GM06990 (cell line): ENCODE data around the gene FAM89B.

ENCODE experiments used
- DNase-seq: peaks from one replicate; pipeline ENCODE4 v3.0.0-alpha.2; 2011; ENCODE audit not compliant: insufficient read length; ENCODE audit errors: extremely low read depth
- H3K27me3 ChIP-seq: replicated peaks from 2 replicates; pipeline ENCODE4 v1.6.0; 2011; ENCODE audit warnings: low read length; ENCODE audit not compliant: control insufficient read depth, insufficient read depth
- H3K36me3 ChIP-seq: 2 replicates; pipeline ENCODE4 v1.5.1; 2011; ENCODE audit warnings: low read length; ENCODE audit not compliant: control insufficient read depth, insufficient read depth
- H3K4me3 ChIP-seq: replicated peaks from 2 replicates; pipeline ENCODE4 v1.5.1; 2011; ENCODE audit warnings: low read depth, mild to moderate bottlenecking, control low read depth, low read length
- TF ChIP-seq, protein P1 (sequence below): IDR thresholded peaks from 2 replicates; pipeline ENCODE4 v1.5.1; 2011; ENCODE audit warnings: low read length, control low read depth, mild to moderate bottlenecking, inconsistent platforms; ENCODE audit not compliant: insufficient read depth, poor library complexity, severe bottlenecking

The FAM89B gene

DNA sequence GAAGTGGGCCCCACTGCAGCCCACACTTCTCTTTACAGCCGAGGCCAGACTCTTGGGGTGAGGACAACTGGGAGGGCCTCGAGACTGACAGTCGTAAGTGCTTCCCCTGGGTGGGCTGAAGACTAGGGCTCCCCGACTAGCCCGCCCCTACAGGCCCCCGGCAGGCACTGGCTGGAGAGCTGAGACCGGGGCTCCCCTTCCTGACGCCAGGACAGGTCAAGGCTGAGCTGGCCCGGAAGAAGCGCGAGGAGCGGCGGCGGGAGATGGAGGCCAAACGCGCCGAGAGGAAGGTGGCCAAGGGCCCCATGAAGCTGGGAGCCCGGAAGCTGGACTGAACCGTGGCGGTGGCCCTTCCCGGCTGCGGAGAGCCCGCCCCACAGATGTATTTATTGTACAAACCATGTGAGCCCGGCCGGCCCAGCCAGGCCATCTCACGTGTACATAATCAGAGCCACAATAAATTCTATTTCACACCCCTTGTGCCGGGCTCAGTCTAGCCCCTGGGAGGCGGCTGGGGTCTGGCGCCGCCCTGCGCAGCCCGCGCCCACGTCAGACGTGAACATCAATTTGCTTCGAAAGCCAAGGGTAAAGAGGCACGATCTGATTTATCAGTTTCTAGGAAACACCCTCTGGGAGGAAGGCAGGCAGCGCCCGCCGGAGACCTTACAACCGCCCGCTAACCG, 34.0 kb upstream of the FAM89B start:
- no peak for DNase-seq
- Histone ChIP-seq H3K36me3 (peaks cover 28% of the 10 kb centered on the region), H3K27me3 (no peaks in the 10 kb centered on the region), H3K4me3 (no peak overlapping the region)
- TF ChIP-seq, protein P1, sequence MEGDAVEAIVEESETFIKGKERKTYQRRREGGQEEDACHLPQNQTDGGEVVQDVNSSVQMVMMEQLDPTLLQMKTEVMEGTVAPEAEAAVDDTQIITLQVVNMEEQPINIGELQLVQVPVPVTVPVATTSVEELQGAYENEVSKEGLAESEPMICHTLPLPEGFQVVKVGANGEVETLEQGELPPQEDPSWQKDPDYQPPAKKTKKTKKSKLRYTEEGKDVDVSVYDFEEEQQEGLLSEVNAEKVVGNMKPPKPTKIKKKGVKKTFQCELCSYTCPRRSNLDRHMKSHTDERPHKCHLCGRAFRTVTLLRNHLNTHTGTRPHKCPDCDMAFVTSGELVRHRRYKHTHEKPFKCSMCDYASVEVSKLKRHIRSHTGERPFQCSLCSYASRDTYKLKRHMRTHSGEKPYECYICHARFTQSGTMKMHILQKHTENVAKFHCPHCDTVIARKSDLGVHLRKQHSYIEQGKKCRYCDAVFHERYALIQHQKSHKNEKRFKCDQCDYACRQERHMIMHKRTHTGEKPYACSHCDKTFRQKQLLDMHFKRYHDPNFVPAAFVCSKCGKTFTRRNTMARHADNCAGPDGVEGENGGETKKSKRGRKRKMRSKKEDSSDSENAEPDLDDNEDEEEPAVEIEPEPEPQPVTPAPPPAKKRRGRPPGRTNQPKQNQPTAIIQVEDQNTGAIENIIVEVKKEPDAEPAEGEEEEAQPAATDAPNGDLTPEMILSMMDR, result no peak

DNA sequence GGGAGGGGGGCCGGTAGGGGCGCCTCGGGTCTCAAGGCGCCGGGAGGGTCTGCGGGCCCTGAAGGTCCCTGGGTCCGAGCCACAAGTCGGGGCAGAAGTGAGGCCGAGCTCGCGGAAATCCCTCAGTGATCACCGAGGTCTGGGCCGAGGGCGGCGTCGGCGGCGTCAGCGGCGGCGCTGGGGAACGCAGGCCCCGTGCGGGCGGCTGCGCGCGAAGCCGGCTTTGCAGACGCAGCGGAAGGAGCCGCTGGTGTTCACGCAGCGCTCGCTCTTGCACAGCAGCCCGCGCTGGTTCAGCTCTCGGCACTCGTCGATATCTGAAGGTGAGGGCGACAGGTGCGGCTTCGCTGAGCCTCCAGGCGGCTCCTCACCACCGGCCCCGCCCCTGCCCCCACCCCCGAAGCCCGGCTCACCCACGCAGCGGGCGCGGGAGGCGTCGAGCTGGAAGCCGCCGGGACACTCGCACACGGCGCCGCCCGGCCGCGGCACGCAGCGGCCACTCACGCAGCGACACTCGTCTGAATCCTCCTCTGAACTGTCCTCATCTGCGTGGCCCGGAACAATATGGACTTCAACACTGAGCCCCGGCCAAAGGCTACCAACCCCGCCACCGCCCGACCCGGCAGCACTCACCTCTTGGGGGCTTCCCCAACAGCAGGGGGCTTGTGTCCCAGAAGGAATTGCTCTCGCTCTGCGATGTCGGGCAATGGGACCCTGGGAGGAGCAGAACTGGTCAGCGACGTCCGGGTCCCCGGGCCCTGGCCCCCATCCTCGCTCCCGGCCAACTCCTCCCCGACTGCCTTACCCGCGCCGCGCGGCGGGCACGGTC, 33.2 kb upstream of the FAM89B start:
- DNase-seq, result no peak
- H3K27me3 ChIP-seq, result no peaks in the 10 kb centered on the region
- TF ChIP-seq, protein P1, result no peak
- peak overlapping the region; percentile 69 for H3K4me3 ChIP-seq
- H3K36me3 ChIP-seq, result peaks cover 28% of the 10 kb centered on the region

DNA sequence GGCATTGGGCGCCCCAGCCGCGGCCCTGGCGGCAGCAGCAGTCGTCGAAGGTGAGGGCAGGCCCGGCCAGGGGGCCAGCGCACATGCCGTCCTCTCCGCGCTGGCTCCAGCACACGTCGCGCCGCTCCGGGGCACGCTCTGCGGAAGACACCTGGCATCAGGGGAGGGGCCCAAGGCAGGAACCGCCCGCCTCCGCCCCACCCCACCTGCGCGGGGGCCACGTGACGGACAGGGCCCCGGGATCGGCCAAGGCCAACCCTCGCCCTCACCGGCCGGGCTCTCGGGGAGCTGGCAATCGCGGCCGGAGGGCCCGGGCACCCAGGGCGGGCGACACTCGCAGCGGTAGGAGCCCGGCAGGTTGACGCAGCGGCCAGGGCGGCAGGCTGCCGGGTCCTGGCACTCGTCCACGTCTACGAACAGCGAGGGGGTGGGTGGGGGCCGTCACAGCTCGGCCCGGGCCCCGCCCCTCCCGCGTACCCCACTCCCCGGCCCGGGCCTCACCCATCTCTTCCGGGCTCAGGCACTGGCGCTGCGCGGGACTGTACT, 32.5 kb upstream of the FAM89B start:
- no peak for DNase-seq
- H3K27me3 ChIP-seq, result no peaks in the 10 kb centered on the region
- TF ChIP-seq, protein P1, result no peak
- H3K4me3 ChIP-seq, result peak overlapping the region; percentile 69
- peaks cover 28% of the 10 kb centered on the region for H3K36me3 ChIP-seq

DNA sequence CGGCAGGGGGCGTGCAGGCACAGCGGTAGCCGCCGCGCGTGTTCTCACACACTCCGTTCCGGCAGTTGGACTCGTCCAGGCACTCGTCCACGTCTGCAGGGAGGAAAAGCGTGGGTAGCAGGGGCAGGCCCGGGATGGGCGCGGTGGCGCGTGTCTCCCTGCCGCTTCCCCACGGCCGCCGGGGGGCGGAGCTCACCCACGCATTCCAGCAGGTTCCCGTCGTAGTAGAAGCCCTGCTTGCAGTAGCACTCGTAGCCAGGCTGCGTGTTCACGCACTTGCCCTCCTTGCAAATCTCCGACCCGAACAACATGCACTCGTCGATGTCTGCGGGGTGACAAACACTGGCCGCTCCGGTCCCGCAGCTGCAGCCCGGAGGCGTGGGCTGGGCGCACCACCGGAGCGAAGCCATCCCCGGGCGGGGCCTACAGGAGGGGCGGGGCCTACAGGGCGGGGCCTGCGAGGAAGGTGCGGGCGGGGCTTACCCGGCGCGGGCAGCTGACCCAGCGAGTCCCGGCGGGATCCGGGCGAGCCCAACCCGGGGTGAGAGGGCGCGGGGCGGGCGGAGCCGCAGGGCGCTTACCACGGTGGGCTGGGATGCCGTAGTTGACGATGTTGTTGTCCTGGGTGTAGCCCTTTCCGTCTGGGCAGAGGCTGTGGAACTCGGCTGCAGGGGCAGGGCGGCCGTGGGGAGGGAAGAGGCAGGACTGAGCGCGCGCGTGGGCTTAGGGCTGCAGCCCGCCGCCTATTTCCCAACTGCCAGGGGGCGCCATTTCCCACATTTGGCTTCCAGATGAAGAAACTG, 31.8 kb upstream of the FAM89B start:
- peak; percentile 94 for DNase-seq
- peak overlapping the region; percentile 69 for H3K4me3 ChIP-seq
- TF ChIP-seq, protein P1, result peak; percentile 85
- H3K36me3 ChIP-seq, result peaks cover 23% of the 10 kb centered on the region
- H3K27me3 ChIP-seq, result no peaks in the 10 kb centered on the region

DNA sequence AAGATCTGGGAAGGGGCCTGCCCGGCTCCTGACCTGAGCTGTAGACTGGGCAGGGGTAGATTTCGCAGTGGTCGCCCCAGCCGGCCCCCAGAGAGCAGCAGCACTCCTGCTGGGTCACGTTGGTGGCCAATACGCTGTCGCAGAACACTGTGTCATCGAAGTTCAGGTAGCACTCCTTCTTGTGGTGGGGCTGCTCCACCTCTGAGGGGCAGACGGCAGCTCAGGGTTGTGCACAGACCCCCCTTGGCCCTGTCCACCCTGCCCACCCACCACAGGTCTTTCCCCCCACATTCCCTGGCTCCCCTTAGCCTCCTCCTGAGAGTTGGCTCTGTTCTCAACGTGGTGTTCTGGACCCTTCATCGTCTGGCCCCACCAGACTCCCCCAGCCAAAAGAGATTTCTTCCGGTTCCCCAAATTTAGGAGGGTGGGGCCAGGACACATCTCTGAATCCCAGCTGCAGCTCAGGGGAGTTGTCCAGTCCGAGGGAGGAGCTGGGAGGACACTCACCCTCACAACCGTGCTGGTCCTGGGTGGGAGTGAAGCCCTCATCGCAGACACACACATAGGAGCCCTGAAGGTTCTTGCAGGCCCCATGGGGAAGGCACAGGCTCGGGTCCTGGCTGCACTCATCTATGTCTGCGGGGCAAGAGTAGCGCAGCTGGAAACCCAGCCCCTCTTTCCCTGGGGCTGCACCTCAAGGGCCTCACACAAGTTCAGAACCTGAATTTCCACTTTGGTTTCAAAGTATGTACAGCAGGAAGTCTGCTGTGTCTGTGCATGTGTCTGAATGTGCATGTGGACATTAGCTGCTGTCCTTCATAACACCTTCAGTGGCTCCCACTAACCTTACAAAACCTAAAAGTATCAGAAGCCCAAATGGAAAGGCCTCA, 31.0 kb upstream of the FAM89B start:
- Histone ChIP-seq H3K36me3 (peaks cover 17% of the 10 kb centered on the region), H3K27me3 (no peaks in the 10 kb centered on the region), H3K4me3 (peak overlapping the region; percentile 69)
- no peak for DNase-seq
- TF ChIP-seq, protein P1, result no peak
